ENCODE measurements around the gene SNX17.

- no peak for TF ChIP-seq CTCF (IDR thresholded peaks at IDR 0.05; ENCODE audit: insufficient read depth, low read length)
- TF ChIP-seq POLR2AphosphoS5 (IDR thresholded peaks at IDR 0.05; ENCODE audit: low read depth) = no peak
- TF ChIP-seq SPI1 (IDR thresholded peaks at IDR 0.05; ENCODE audit: borderline replicate concordance, low read depth) = no peak
- TF ChIP-seq, protein P1, sequence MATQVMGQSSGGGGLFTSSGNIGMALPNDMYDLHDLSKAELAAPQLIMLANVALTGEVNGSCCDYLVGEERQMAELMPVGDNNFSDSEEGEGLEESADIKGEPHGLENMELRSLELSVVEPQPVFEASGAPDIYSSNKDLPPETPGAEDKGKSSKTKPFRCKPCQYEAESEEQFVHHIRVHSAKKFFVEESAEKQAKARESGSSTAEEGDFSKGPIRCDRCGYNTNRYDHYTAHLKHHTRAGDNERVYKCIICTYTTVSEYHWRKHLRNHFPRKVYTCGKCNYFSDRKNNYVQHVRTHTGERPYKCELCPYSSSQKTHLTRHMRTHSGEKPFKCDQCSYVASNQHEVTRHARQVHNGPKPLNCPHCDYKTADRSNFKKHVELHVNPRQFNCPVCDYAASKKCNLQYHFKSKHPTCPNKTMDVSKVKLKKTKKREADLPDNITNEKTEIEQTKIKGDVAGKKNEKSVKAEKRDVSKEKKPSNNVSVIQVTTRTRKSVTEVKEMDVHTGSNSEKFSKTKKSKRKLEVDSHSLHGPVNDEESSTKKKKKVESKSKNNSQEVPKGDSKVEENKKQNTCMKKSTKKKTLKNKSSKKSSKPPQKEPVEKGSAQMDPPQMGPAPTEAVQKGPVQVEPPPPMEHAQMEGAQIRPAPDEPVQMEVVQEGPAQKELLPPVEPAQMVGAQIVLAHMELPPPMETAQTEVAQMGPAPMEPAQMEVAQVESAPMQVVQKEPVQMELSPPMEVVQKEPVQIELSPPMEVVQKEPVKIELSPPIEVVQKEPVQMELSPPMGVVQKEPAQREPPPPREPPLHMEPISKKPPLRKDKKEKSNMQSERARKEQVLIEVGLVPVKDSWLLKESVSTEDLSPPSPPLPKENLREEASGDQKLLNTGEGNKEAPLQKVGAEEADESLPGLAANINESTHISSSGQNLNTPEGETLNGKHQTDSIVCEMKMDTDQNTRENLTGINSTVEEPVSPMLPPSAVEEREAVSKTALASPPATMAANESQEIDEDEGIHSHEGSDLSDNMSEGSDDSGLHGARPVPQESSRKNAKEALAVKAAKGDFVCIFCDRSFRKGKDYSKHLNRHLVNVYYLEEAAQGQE (IDR thresholded peaks at IDR 0.05; ENCODE audit: insufficient replicate concordance, low read depth) = no peak
- TF ChIP-seq GABPA (IDR thresholded peaks at IDR 0.05; ENCODE audit: low read depth) = no peak
Observed at GRCh38 chr2:27421660-27422250, 51.3 kb downstream of the SNX17 start.

Measured in HL-60 (cell line).